ENCODE results near the gene ACTA2.

Gene ACTA2

GRCh38 chr10:88920986-88921593 lies 31.5 kb downstream of the ACTA2 start:
- Histone ChIP-seq H3K36me3 (ENCODE audit: low read length) (0 out of 2 replicates have a peak, but pooled peaks cover 2% of the 10 kb centered on the region), H3K9me3 (ENCODE audit: insufficient read depth, low read length) (no peaks in the 10 kb centered on the region), H3K27me3 (ENCODE audit: low read length) (no peaks in the 10 kb centered on the region), H3K4me2 (ENCODE audit: low read depth, low read length, poor library complexity, severe bottlenecking) (no peak overlapping the region), H4K20me1 (ENCODE audit: low read depth, low read length) (no peaks in the 10 kb centered on the region), H3K9me2 (replicated peaks; ENCODE audit: insufficient read depth, low read length) (no peaks in the 10 kb centered on the region), H3F3A (ENCODE audit: insufficient read depth) (no peaks in the 10 kb centered on the region), H3K79me2 (ENCODE audit: insufficient read depth, low read length) (no peaks in the 10 kb centered on the region), H3K4me3 (ENCODE audit: insufficient read depth, low read length, poor library complexity, severe bottlenecking) (no peak overlapping the region), H3K9ac (ENCODE audit: low read length) (no peak overlapping the region), H3K27ac (ENCODE audit: low read depth, low read length) (no peak overlapping the region), H2AFZ (ENCODE audit: low read depth, low read length, severe bottlenecking) (no peak overlapping the region)
- TF ChIP-seq CTCF (IDR thresholded peaks at IDR 0.05; ENCODE audit: insufficient read depth, low read length, poor library complexity, severe bottlenecking) (no peak), EZH2phosphoT487 (conservative IDR thresholded peaks at IDR 0.05; ENCODE audit: low read length) (no peak)

- no peaks in the 10 kb centered on the region for H3K27me3 ChIP-seq (ENCODE audit: low read length)
- H4K20me1 ChIP-seq (ENCODE audit: low read depth, low read length): no peaks in the 10 kb centered on the region
- no peak overlapping the region for H2AFZ ChIP-seq (ENCODE audit: low read depth, low read length, severe bottlenecking)
- H3K9me3 ChIP-seq (ENCODE audit: insufficient read depth, low read length): no peaks in the 10 kb centered on the region
- H3K36me3 ChIP-seq (ENCODE audit: low read length): 0 out of 2 replicates have a peak, but pooled peaks cover 2% of the 10 kb centered on the region
- H3K27ac ChIP-seq (ENCODE audit: low read depth, low read length): no peak overlapping the region
- no peak overlapping the region for H3K4me3 ChIP-seq (ENCODE audit: insufficient read depth, low read length, poor library complexity, severe bottlenecking)
- no peak overlapping the region for H3K9ac ChIP-seq (ENCODE audit: low read length)
- H3K4me2 ChIP-seq (ENCODE audit: low read depth, low read length, poor library complexity, severe bottlenecking): no peak overlapping the region
- no peaks in the 10 kb centered on the region for H3K9me2 ChIP-seq (replicated peaks; ENCODE audit: insufficient read depth, low read length)
- no peaks in the 10 kb centered on the region for H3F3A ChIP-seq (ENCODE audit: insufficient read depth)
- H3K79me2 ChIP-seq (ENCODE audit: insufficient read depth, low read length): no peaks in the 10 kb centered on the region
- TF ChIP-seq EZH2phosphoT487 (conservative IDR thresholded peaks at IDR 0.05; ENCODE audit: low read length) (no peak), CTCF (IDR thresholded peaks at IDR 0.05; ENCODE audit: insufficient read depth, low read length, poor library complexity, severe bottlenecking) (no peak)
Measured at GRCh38 chr10:88920198-88920597, 32.4 kb downstream of the ACTA2 start.

GRCh38 chr10:88919041-88919440 lies 33.5 kb downstream of the ACTA2 start:
- Histone ChIP-seq H3F3A (ENCODE audit: insufficient read depth) (no peaks in the 10 kb centered on the region), H3K36me3 (ENCODE audit: low read length) (0 out of 2 replicates have a peak, but pooled peaks cover 2% of the 10 kb centered on the region), H3K9ac (ENCODE audit: low read length) (no peak overlapping the region), H3K9me3 (ENCODE audit: insufficient read depth, low read length) (no peaks in the 10 kb centered on the region), H3K9me2 (replicated peaks; ENCODE audit: insufficient read depth, low read length) (no peaks in the 10 kb centered on the region), H3K27ac (ENCODE audit: low read depth, low read length) (no peak overlapping the region), H3K79me2 (ENCODE audit: insufficient read depth, low read length) (no peaks in the 10 kb centered on the region), H2AFZ (ENCODE audit: low read depth, low read length, severe bottlenecking) (no peak overlapping the region), H3K4me3 (ENCODE audit: insufficient read depth, low read length, poor library complexity, severe bottlenecking) (no peak overlapping the region), H3K27me3 (ENCODE audit: low read length) (no peaks in the 10 kb centered on the region), H3K4me2 (ENCODE audit: low read depth, low read length, poor library complexity, severe bottlenecking) (no peak overlapping the region), H4K20me1 (ENCODE audit: low read depth, low read length) (no peaks in the 10 kb centered on the region)
- no peak for TF ChIP-seq EZH2phosphoT487 (conservative IDR thresholded peaks at IDR 0.05; ENCODE audit: low read length)
- TF ChIP-seq CTCF (IDR thresholded peaks at IDR 0.05; ENCODE audit: insufficient read depth, low read length, poor library complexity, severe bottlenecking): no peak
